Activated T-cell treated with anti-CD3 and anti-CD28 coated beads for 24 hours (primary cell): ENCODE results near the gene SMPD1.
"Not testable (repeated sequence)": the region's sequence is repeated elsewhere in the genome, so short reads cannot be mapped to it uniquely, and the experiment has no call there.

Experiments used
- DNase-seq: peaks from one replicate; pipeline ENCODE4 v3.0.0-alpha.2; 2020; ENCODE audit warnings: low read depth

Gene SMPD1

DNA sequence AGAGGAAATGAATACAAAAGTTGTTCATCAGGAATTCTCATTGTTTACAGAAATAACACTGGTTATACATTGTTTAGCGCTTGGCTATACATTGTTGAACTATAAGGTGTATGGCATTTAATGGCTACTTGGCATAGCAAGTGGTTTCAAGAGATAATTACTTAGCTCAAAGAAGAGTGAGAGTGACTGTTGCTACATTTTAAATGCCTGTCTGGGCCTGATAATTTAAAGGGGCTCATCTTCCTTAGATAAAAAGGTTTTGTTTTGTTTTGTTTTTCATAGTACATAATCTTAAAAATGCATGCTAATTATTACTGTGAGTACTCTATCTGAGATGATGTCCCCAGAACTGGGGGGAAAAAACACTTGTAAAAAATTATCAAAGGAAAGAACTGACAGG, 1.5 kb upstream of the SMPD1 start:
- no peak for DNase-seq

DNA sequence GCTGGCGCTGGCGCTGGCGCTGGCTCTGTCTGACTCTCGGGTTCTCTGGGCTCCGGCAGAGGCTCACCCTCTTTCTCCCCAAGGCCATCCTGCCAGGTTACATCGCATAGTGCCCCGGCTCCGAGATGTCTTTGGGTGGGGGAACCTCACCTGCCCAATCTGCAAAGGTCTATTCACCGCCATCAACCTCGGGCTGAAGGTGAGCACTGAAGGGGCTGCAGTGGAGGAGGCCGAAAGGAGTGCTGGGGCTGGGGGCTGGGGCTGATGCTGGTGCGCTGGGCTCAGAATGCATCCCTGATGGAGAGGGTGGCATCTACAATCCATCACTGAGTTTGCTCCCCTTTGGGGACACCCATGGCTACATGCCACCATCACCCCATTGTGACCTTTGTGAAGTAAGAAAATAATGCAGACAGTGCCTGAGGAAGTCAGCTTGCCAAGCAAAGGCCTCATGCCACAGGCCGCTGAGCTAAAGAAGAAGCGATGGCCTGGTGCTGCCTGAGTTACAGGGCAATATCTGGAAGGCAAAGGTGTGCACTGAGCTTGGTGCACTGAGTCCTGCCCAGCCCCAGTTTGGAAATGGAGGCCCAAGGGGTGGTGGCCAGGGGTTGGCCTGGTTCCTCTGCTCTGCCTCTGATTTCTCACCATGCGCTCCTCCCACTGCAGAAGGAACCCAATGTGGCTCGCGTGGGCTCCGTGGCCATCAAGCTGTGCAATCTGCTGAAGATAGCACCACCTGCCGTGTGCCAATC, 620 bp downstream of the SMPD1 start:
- DNase-seq: no peak

DNA sequence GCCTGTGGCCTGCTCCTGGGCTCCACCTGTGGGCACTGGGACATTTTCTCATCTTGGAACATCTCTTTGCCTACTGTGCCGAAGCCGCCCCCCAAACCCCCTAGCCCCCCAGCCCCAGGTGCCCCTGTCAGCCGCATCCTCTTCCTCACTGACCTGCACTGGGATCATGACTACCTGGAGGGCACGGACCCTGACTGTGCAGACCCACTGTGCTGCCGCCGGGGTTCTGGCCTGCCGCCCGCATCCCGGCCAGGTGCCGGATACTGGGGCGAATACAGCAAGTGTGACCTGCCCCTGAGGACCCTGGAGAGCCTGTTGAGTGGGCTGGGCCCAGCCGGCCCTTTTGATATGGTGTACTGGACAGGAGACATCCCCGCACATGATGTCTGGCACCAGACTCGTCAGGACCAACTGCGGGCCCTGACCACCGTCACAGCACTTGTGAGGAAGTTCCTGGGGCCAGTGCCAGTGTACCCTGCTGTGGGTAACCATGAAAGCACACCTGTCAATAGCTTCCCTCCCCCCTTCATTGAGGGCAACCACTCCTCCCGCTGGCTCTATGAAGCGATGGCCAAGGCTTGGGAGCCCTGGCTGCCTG, 1.4 kb downstream of the SMPD1 start:
- DNase-seq: no peak

DNA sequence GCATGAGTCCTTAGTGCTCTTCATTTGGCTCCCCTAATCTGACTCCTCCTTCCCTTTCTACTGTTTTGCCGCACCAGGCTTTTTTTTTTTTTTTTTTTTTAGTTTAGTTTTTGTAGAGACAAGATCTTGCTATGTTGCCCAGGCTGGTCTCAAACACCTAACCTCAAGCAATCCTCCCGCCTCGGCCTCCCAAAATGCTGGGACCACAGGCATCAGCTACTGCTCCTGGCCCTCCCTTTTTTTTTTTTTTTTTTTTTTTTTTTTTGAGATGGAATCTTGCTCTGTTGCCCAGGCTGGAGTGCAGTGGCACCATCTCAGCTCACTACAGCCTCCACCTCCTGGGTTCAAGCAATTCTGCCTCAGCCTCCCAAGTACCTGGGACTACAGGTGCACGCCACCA, 2.0 kb downstream of the SMPD1 start:
- not testable (repeated sequence) for DNase-seq

DNA sequence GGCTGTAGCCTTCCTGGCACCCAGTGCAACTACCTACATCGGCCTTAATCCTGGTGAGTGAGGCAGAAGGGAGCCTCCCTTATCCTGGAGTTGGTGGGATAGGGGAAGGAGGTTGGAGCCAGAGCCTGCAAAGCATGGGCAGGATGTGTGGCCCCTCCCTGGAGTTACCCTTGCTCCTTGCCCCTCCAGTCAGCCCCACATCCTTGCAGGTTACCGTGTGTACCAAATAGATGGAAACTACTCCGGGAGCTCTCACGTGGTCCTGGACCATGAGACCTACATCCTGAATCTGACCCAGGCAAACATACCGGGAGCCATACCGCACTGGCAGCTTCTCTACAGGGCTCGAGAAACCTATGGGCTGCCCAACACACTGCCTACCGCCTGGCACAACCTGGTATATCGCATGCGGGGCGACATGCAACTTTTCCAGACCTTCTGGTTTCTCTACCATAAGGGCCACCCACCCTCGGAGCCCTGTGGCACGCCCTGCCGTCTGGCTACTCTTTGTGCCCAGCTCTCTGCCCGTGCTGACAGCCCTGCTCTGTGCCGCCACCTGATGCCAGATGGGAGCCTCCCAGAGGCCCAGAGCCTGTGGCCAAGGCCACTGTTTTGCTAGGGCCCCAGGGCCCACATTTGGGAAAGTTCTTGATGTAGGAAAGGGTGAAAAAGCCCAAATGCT, 3.9 kb downstream of the SMPD1 start:
- no peak for DNase-seq

DNA sequence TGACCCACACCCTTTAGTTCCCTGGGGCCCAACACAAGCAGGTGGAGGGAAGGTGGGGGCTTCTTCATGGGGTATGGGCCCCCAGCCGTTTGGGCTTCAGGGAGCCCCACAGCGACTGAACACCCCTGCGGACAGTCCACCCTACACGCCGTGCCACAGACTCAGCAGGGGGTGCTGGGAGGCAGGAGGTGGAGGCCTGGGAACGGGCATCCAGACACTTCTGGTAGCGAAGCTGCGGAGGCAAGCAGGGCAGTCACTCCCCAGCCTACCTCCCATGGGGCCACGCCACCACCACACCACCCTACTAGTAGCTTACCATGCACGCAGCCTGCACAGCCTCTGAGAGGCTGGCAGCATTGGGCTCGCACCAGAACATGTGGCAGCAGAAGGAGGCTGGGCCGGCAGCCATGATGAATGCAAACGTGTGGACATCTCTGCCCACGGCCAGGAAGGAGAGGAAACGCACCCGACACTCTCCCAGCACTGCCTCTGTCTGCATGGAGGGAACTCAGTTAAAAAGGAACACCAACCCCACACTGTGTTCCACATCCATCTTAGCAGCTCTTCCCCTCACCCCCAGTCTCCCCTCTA, 5.3 kb downstream of the SMPD1 start:
- DNase-seq: no peak

DNA sequence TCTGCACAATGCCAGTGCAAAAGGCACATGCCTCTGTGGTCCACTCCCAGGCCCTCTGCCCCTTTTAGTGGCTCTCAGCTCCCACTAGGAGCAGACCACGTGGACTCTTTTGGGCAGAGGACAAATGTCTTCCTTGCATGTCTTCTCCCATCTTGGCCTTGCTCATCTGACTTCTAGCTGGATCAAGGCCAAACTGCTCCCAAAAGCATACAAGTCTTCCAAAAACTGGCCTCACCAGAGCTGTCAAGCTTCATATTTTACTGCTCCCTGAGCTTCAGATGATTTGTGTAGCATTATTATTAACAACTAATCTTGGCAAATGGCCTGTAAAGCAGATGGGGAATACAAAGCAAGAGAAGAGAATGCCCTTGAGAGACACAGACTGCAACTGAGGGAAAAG, 6.9 kb downstream of the SMPD1 start:
- no peak for DNase-seq

DNA sequence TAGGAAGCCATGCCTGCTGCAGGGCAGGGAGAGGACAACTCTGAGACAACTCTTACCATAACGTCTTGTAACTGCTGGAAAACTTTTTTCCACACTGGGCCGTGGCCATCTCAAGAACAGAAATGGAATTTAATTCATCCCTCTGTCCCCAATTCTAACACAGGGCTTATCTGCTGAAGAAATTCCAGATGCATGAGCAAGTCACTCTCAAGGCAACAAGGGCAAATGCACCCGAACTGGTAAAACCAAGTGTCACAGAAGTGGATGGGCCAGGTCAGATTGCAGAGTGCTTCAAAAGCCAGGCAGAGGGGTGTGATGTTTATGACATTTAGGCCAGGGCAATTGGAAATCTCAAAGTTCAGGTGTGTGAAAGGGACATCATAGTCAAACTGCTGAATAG, 7.4 kb downstream of the SMPD1 start:
- DNase-seq: no peak

DNA sequence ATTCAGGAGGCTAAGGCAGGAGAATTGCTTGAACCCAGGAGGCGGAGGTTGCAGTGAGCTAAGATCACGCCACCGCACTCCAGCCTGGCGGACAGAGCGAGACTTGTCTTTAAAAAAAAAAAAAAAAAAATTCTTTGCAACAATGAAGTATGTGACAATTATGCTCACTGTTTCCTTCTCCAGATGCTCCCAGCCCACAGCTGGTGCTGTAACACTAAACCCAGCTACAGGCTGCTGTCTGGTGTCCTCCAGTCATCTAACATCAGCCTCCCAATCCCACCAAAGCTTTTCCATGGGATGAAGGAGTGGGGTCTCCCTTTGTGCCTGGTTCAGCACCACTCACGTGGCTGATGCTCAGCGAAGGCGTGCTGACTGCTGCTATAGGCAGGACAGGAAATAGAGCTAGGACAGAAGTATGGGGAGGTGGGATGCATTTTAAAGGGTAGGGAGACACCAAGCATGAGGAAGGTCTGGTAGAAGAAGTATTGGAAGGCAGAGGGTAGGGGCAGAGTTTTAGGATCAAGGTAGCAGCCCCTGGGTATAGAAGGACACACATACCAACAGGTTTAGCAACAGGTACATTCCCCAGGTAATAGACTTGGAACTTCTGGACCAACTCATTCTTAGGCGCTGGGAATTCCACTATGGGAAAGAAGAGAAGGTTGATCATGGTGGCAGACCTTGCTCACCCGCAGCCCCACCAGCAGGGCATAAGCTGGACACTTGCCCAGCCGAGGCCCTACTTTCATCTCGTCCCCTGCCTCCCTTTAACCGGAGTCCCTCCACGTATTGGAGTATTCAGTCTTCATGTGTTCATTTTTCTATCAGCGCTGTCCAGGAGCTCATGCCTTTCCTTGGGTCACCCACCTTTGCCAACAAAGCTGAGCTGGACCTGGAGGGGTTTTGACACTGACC, 10.4 kb downstream of the SMPD1 start:
- DNase-seq: no peak

DNA sequence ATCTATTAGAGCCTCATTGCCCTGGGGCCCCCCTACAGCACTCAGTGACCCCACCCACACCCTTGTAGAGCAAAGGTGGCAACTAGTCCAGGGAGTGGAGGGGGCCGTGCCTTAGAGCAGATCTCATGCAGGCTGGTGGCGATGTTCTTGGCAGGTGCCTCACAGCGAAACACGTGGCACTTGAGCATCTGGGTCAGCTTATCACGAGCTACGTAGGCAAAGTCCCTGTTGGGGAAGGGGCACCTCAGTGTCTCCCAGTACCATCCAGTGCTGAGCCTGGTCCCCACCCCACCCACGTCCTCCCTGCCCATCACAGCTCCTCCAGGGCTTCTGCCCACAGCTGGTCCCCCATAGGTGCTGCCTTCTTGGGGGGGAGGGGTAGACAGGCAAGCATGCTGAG, 11.2 kb downstream of the SMPD1 start:
- DNase-seq: no peak

DNA sequence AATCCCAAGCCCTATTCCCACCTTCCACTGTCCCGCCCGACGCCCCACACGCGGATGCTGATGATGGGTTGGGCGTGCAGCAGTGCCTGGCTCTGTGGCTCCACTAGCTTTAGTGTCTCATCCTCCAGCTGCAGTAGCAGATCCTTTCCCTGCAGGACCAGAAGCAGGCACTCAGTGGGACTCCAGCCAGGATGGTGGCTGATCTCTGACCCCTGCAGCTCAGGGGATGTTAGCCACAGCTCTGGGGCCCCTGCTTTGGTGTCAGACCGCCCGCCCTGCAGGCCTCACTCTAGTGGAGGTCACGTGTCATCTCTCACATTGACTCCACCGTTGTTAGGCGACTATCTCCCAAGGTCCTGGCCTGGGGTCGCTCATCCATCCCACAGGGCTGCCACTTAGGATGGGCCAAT, 11.8 kb downstream of the SMPD1 start:
- no peak for DNase-seq

DNA sequence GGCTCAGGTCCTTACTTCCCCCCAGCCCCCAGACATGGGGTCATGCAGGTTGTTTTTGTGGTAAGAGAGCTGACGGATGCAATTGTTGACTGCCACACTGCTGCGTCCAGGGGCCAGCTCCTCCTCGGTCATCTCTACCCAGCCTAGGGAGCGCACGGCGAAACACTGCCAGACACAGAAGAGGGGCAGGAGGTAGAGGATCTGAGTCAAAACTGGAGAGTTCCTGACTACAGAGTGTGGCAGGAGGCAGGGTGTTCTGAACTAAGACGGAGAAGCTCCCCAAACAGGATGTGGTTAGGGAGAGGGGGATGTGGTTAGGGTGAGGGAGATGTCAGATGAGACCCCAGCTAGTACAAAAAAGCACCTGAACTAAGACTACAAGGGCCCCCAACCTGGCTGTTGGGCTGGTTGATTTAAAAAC, 12.3 kb downstream of the SMPD1 start:
- peak; percentile 57 for DNase-seq

DNA sequence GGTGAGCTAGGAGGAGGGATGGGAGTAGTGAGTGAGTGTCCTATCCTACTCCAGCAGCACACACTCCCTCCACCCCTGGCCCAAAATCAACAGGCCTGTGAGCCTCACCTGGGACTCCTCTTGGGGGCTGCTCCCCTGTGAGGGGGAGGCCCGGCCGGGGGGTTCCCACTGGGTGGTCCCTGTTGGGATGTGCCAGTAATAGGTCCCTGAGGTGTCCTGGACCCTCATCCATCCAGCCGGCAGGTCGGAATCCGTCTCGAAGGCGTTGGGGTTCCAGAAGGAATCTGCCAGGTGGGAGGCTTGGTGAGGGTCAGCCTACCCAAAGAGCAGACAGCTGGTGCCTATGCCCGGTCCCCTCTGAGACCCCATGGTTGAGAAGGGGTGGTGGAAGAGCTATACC, 13.3 kb downstream of the SMPD1 start:
- DNase-seq: no peak

DNA sequence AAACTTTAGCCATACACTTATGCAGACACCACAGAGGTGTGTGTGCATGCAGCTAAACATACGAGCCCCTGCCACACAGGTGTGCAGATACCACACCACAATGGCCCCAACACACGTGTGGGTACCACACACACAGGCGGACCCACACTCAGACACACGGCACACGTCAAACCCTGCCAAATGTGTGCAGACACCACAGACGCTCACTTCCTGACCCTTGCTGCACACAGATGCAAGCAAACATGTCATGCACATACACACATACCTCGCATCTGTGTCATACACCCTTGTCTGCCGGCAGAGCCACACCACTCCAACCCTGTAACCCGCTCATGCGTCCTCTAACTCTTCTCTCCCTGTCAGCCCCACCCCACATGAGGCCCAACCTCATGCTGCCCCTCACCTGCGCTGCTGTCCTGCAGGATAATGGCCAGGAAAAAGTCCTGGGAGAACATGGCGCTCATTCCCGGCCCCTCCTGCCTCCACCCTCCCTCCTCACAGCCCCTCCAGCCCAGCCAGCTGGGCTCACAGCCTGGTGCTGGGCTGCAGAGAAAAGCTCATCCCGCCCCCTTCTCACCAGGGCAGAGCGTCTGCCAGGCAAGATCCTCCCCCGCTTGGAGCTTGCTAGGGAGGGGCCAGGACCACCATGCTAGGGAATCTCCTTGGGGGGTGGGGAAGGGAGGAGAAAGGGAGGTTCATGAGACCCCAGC, 14.2 kb downstream of the SMPD1 start:
- DNase-seq: no peak

DNA sequence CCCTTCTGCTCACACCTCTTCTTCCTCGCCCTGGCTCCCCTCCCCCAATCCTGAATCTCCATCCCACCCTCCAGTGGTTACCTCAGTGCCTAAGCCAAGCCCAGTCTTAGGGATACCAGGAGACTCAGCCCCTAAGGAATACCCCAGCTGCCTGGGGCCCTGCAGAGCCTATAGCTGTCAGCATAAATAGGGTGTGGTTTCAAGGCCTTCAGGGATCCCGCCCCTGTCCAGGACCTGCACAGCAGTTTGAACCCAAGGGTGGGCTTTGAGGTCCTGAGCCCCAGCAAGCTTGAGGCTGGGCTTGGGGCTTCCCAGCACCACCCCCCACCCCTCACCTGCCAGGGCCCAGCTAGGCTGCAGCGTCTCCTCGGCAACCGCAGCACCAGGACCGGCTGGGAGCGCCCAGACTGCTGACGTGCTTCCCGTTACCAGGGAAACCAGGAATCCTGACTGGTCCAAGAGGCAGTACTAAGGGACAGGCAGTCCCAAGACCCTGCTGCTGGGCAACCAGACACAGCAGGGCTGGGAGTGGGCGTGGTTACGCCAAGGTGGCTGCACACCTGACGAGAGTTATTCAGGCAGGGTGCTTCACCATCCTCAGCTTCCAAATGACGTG, 14.9 kb downstream of the SMPD1 start:
- DNase-seq: no peak

DNA sequence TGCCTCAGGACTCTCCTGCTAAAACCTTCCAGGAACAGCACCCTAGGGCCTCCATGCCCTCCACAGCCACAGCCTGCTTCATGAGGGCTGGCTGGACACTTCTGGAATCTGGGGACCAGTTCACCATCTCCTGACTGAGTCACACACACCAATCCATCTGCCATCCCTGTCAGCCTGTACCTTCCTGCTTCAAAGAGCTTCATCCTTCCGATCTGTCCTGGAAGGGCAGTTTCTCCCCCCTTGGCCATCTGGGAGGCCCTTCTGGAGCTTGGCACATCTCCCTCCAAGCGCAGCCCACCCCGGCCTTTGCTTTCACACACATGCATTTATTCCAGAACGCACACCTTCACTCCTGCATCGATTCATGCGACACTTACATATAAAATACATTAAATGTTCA, 15.6 kb downstream of the SMPD1 start:
- DNase-seq: no peak

DNA sequence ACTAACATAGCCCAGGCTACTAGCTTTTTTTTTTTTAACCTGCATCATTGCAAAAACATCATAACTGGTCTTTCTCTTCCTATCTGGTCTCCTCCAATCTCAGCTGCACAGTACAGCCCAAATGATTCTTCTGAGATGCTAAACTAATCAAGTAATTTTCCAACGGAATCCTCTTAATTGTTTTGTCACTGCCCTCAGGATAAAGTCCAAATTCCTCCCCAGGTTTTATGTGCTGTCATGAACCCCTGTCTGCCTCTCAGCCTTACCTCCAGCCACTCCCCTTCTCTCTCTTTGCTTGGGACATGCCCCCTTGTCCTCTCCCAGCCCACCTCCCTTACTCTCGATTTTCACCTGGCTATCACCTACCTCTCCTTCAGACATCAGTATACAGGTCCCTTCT, 16.1 kb downstream of the SMPD1 start:
- DNase-seq: no peak

DNA sequence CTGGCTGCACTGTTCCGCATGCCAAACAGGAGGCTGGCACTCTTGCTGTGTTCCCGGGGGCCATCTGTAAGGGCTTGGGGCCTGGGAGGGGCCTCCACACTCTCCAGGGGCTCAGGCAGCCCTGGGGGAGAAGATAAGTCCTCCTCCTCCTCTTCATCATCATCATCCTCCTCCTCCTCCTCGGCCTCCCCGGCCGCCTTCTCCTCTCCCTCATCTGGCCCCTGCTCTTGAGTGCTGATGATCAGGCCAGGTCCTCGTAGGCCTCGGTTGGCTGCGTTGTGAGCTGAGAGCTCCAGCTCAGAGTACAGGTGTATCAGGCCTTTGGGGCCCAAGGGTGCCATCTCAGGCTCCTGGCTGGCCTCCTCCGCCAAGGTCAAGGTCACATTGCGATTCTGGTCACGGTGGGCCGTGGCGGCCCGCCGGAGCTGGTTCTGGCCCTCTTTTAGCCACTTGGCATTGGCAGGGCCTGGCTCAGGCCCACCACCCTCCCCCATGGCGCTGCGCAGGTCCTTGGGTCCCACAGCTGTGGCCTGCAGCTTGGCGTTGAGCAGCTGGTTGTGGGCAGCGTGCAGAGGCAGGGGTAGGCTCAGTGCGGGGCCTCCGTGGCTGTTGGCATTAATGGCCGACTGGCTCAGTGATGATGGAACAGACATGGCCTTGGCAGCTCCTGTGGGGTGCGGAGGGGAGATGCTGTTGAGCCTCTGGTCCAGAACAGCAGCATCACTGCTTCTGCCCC, 20.6 kb downstream of the SMPD1 start:
- no peak for DNase-seq

DNA sequence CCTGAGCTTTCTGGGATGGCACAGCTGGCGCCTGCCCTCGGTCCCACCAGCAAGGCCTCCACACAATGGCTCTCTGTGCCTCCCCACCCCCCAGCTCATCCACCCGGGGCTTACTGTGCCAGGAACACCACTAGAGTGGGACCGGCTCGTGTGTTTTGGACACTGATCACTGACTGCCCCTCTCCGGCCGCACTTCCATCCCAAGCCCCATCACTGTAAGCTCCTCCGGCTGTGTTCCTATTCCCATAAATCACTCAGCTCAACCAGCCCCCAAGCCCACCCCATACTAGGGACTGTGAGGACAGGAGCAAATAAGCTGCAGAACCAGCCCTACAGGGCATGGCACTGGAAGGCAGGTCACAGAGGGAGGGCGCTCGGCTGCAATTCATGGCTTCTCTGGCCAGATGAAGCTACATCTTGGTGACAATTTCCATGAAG, 21.3 kb downstream of the SMPD1 start:
- no peak for DNase-seq

DNA sequence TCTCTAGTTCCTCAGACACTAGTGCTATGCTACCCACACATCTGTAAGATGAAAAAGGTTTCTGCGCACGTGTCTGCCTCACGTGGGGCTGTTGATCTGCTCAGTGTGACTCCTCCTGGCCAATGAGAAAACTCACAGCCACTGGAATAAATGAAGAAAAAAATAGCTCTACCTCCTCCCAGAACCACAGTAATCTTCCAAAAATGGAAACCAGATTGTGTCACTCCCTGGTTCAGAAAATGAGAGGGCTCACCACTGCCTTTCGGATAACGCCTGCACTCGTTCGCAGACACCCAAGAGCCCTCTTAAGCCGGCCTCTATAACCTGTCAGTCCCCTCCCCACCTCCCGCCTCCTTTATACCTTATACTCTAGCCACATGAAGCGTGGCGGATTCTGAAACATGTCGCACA, 23.5 kb downstream of the SMPD1 start:
- peak; percentile 59 for DNase-seq
